Spleen (tissue), 7 donors: ENCODE measurements around the gene PABPC1L.

Experiments used
- CTCF ChIP-seq, 11 experiments: fragments of 200-600 bp in 7 of 11; fragments of 450-650 bp in 4 of 11; sonication (generic) in 4 of 11; IDR thresholded peaks in 8 of 11; conservative IDR thresholded peaks in 3 of 11; 1 replicate in 7 of 11; 2 replicates in 4 of 11; pipeline versions ENCODE4 v1.4.0 to v1.8.0; 2016 to 2021; ENCODE audit warnings: antibody characterized with exemption in 11 of 11, inconsistent platforms in 4 of 11, mild to moderate bottlenecking in 1 of 11
- POLR2A ChIP-seq, 3 donors: fragments of 450-650 bp; IDR thresholded peaks; one replicate each; pipeline ENCODE4 v1.5.1; 2017; ENCODE audit warnings: antibody characterized with exemption in 3 of 3, mild to moderate bottlenecking in 1 of 3
- POLR2AphosphoS5 ChIP-seq, 3 donors: sonication (generic); formaldehyde crosslinking; IDR thresholded peaks; one replicate each; pipeline ENCODE4 v1.5.1; 2017; ENCODE audit warnings: antibody characterized with exemption in 3 of 3
- donor health status: DM: no; HTN: no; CAD: no; lungs with moderate emphysema.
- donor health status: DM: no; HTN: no; CAD: no.
- donor health status: DM: no; HTN: no; CAD: no.

- TF ChIP-seq POLR2A (IDR thresholded peaks at IDR 0.05) (no peak), CTCF (IDR thresholded peaks at IDR 0.05 in 8 of 11, conservative IDR thresholded peaks at IDR 0.05 in 3 of 11) (no peak), POLR2AphosphoS5 (IDR thresholded peaks at IDR 0.05) (no peak)
Measured at GRCh38 chr20:44973053-44973452, 63.2 kb downstream of the PABPC1L start.
